CD14-positive monocyte (primary cell): Measurements from ENCODE around the gene FOXRED2. TPM values are rescaled to one million over a fixed set of nuclear protein-coding genes. Genes with fewer than 3 reads are reported as not detected.

ENCODE experiments used
- DNase-seq, 3 donors: peaks; one replicate each; pipeline ENCODE4 v3.0.0-alpha.2; 2011 to 2022
- H2AFZ ChIP-seq: 2 replicates; pipeline ENCODE4 v1.6.0; 2012; ENCODE audit warnings: mild to moderate bottlenecking, low read depth, low read length, inconsistent platforms; ENCODE audit not compliant: insufficient read depth, poor library complexity, severe bottlenecking
- H3K27ac ChIP-seq, 2 donors: 1 replicate in 1 of 2; 2 replicates in 1 of 2; pipeline ENCODE4 v1.5.1; 2012 to 2013; ENCODE audit warnings: low read length in 2 of 2, control low read depth in 1 of 2, inconsistent platforms in 1 of 2, low read depth in 1 of 2, mild to moderate bottlenecking in 1 of 2
- H3K27me3 ChIP-seq, 2 donors: one replicate each; pipeline versions ENCODE4 v1.6.0 to v1.6.1; 2011 to 2013; ENCODE audit warnings: low read length in 2 of 2; ENCODE audit not compliant: control insufficient read depth in 2 of 2, insufficient read depth in 2 of 2
- H3K36me3 ChIP-seq, 2 donors: replicated peaks in 1 of 2; 1 replicate in 1 of 2; 2 replicates in 1 of 2; pipeline versions ENCODE4 v1.5.1 to v1.6.1; 2012 to 2013; ENCODE audit warnings: low read length in 2 of 2, control low read depth in 1 of 2, inconsistent platforms in 1 of 2, mild to moderate bottlenecking in 1 of 2; ENCODE audit not compliant: insufficient read depth in 2 of 2, control insufficient read depth in 1 of 2
- H3K4me1 ChIP-seq, 2 donors: 1 replicate in 1 of 2; 2 replicates in 1 of 2; pipeline versions ENCODE4 v1.5.1 to v1.6.1; 2012 to 2013; ENCODE audit warnings: low read length in 2 of 2, control low read depth in 1 of 2, inconsistent platforms in 1 of 2, mild to moderate bottlenecking in 1 of 2, moderate library complexity in 1 of 2; ENCODE audit not compliant: insufficient read depth in 2 of 2, control insufficient read depth in 1 of 2
- H3K4me2 ChIP-seq: replicated peaks from 2 replicates; pipeline ENCODE3; 2012; ENCODE audit warnings: low read length, moderate library complexity, mild to moderate bottlenecking; ENCODE audit not compliant: poor library complexity, severe bottlenecking; ENCODE audit errors: extremely low read depth
- H3K4me3 ChIP-seq, 3 experiments: fragments of 200-600 bp in 1 of 3; sonication (generic) in 1 of 3; replicated peaks in 1 of 3; 1 replicate in 2 of 3; 2 replicates in 1 of 3; pipeline ENCODE4 v1.5.1; 2011 to 2013; ENCODE audit warnings: low read length in 3 of 3, mild to moderate bottlenecking in 3 of 3, control low read depth in 2 of 3, low read depth in 2 of 3, inconsistent platforms in 1 of 3, moderate library complexity in 1 of 3
- H3K79me2 ChIP-seq: 2 replicates; pipeline ENCODE4 v1.6.0; 2012; ENCODE audit warnings: mild to moderate bottlenecking, control low read depth, inconsistent platforms, low read length, moderate library complexity; ENCODE audit not compliant: insufficient read depth
- H3K9ac ChIP-seq: 2 replicates; pipeline ENCODE4 v1.6.0; 2017; ENCODE audit warnings: low read length, mild to moderate bottlenecking; ENCODE audit not compliant: insufficient read depth, poor library complexity, severe bottlenecking
- H3K9me3 ChIP-seq, 2 donors: replicated peaks in 1 of 2; 1 replicate in 1 of 2; 2 replicates in 1 of 2; pipeline versions ENCODE4 v1.5.1 to v1.6.1; 2012 to 2013; ENCODE audit warnings: low read length in 2 of 2, control low read depth in 1 of 2; ENCODE audit not compliant: control insufficient read depth in 1 of 2, insufficient read depth in 1 of 2
- H4K20me1 ChIP-seq: 2 replicates; pipeline ENCODE4 v1.6.0; 2012; ENCODE audit warnings: mild to moderate bottlenecking, low read length, control low read depth, moderate library complexity; ENCODE audit not compliant: insufficient read depth
- H3K27ac Mint-ChIP-seq, 7 donors: one replicate each; pipeline ENCODE4 v1.8.0; 2020; ENCODE audit warnings: mild to moderate bottlenecking in 7 of 7, mixed read lengths in 7 of 7, moderate library complexity in 6 of 7, inconsistent platforms in 2 of 7
- H3K27me3 Mint-ChIP-seq, 3 donors: one replicate each; pipeline ENCODE4 v1.8.0; 2021 to 2022; ENCODE audit warnings: low read depth in 3 of 3, mild to moderate bottlenecking in 3 of 3, mixed read lengths in 3 of 3, moderate library complexity in 3 of 3, inconsistent platforms in 1 of 3
- H3K36me3 Mint-ChIP-seq, 2 donors: one replicate each; pipeline ENCODE4 v1.8.0; 2020; ENCODE audit warnings: mixed read lengths in 2 of 2, inconsistent platforms in 1 of 2, mild to moderate bottlenecking in 1 of 2
- H3K4me1 Mint-ChIP-seq: one replicate; pipeline ENCODE4 v1.8.0; 2020; ENCODE audit warnings: mild to moderate bottlenecking, mixed read lengths
- H3K4me3 Mint-ChIP-seq, 2 donors: one replicate each; pipeline ENCODE4 v1.8.0; 2020; ENCODE audit warnings: mild to moderate bottlenecking in 2 of 2, mixed read lengths in 2 of 2, moderate library complexity in 1 of 2
- H3K9me3 Mint-ChIP-seq, 7 donors: one replicate each; pipeline ENCODE4 v1.8.0; 2020 to 2022; ENCODE audit warnings: mixed read lengths in 7 of 7, mild to moderate bottlenecking in 6 of 7, moderate library complexity in 6 of 7, inconsistent platforms in 2 of 7
- WGBS: methylation state at CpG from one replicate; pipeline ENCODE4 v1.1.5; 2013; ENCODE audit warnings: missing lambda C conversion rate; ENCODE audit not compliant: insufficient coverage; 5-methylcytosine and 5-hydroxymethylcytosine counted together
- intact Hi-C, 2 donors: fragments of 100-400 bp; cut with micrococcal nuclease; formaldehyde crosslinking; loops; one replicate each; pipeline versions ENCODE4 v1.15.0 to v1.15.1; 2023
- polyA plus RNA-seq, 3 donors: library from polyadenylated mRNA; depleted of rRNA in 1 of 3; unstranded in 2 of 3; stranded (reverse) in 1 of 3; fragments of 300-500 nt in 2 of 3; fragments of >200 nt in 1 of 3; fragmentation: Illumina TruSeq in 2 of 3; gene quantifications; 1 replicate in 2 of 3; 2 replicates in 1 of 3; pipeline ENCODE4 v1.2.3, GENCODE V29; 2012 to 2021
- TF ChIP-seq, protein P1 (sequence below): fragments of 200-600 bp; IDR thresholded peaks from one replicate; pipeline ENCODE4 v1.8.0; 2022; ENCODE audit warnings: antibody characterized with exemption, mild to moderate bottlenecking

Gene FOXRED2
- polyA plus RNA-seq, 3 donors: 1.5 to 2.0 (median 1.9) TPM

DNA sequence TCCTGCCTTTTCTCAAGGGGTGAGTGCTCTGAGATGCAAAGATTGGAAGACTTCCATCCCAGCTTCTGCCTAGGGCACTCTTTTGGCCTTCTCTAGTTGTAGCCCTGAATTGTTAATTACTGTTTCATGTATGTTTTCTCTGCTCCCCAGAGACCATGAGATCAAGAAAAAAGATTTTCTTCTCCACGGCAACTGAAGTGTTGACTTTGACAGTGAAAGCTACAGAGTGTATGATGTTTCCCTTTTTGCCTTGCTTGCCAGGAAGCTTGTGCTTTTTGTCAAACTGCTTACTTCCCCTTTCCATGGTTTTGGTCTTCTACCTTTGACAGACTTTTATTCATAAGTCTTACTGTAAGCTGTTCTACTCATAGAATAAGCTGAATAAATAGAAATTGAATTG lies 45.4 kb upstream of the FOXRED2 start:
- Histone ChIP-seq H4K20me1 (no peaks in the 10 kb centered on the region), H3K27ac (peak overlapping the region in 1 of 2 donors; percentile 48), H3K9ac (no peak overlapping the region), H3K4me1 (peaks cover 13 to 16% of the 10 kb centered on the region in 2 donors), H3K36me3 (no peaks in the 10 kb centered on the region), H2AFZ (no peak overlapping the region), H3K4me3 (no peak overlapping the region), H3K4me2 (peak overlapping the region; percentile 23), H3K79me2 (no peaks in the 10 kb centered on the region), H3K27me3 (peaks cover 0 to 4% of the 10 kb centered on the region in 2 donors), H3K9me3 (no peaks in the 10 kb centered on the region)
- WGBS: 0% methylated on average over 1 of the region's 1 CpG
- H3K27me3 Mint-ChIP-seq: peaks cover 7 to 15% (median 9%) of the 10 kb centered on the region in 3 donors
- no peaks in the 10 kb centered on the region for H3K36me3 Mint-ChIP-seq
- intact Hi-C loops: loop anchor here in 1 of 2 donors (10.0 kb wide), 1 partner anchor 443 kb away; no protein-coding TSS in a partner anchor
- peaks cover 0 to 4% (median 0%) of the 10 kb centered on the region in 7 donors for H3K9me3 Mint-ChIP-seq
- H3K4me1 Mint-ChIP-seq: peaks cover 17% of the 10 kb centered on the region
- peak; percentile 37 to 59 (median 57) for DNase-seq
- peak overlapping the region in 1 of 2 donors; percentile 67 for H3K4me3 Mint-ChIP-seq
- TF ChIP-seq, protein P1, sequence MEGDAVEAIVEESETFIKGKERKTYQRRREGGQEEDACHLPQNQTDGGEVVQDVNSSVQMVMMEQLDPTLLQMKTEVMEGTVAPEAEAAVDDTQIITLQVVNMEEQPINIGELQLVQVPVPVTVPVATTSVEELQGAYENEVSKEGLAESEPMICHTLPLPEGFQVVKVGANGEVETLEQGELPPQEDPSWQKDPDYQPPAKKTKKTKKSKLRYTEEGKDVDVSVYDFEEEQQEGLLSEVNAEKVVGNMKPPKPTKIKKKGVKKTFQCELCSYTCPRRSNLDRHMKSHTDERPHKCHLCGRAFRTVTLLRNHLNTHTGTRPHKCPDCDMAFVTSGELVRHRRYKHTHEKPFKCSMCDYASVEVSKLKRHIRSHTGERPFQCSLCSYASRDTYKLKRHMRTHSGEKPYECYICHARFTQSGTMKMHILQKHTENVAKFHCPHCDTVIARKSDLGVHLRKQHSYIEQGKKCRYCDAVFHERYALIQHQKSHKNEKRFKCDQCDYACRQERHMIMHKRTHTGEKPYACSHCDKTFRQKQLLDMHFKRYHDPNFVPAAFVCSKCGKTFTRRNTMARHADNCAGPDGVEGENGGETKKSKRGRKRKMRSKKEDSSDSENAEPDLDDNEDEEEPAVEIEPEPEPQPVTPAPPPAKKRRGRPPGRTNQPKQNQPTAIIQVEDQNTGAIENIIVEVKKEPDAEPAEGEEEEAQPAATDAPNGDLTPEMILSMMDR: no peak
- H3K27ac Mint-ChIP-seq: peak overlapping the region in 5 of 7 donors; percentile 11 to 84 (median 54)

DNA sequence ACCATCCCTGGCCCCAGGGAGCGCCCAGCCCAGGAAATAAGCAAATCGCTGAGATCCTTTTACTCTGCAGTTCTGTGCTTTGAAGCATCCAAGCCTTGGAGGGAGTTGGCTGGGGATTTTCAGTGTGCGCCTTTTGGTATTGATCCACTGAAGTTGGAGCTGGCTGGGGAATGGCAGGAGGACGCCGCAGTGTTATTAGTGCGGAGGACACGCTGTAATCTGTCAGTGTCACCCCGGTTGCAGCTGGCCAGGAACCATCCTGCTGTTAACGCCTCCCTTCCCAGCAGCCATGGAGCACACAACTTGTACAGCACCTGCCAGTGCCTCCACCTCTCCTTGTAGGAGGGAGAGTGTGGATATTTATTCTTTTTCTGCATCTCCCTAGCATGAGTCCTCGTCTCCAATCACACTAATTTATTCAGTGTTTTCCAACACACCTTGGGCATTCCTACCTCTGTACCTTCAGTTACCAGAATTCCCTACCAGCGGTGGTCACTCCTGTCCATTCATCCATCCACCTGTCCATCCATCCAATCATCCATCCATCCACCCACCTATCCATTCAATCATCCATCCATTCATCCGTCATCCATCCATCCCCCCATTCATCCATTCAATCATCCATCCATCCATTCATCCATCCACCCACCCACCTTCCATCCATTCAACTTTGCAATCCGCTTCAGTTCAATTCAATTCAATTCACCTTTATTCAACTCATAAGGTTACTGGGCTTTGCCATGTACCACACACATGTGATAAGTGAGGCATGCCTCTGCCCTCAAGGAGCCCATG lies 44.1 kb upstream of the FOXRED2 start:
- H3K27ac Mint-ChIP-seq: no peak overlapping the region
- no peak overlapping the region for H2AFZ ChIP-seq

More for the DNA sequence above, 44.1 kb upstream of the FOXRED2 start:
- no peak overlapping the region for H3K27ac ChIP-seq
- no peak for DNase-seq
- Mint-ChIP-seq H3K27me3 (peaks cover 3 to 11% (median 6%) of the 10 kb centered on the region in 3 donors), H3K36me3 (no peaks in the 10 kb centered on the region), H3K9me3 (peaks cover 0 to 2% (median 0%) of the 10 kb centered on the region in 7 donors), H3K4me3 (peak overlapping the region in 1 of 2 donors; percentile 9), H3K4me1 (peaks cover 21% of the 10 kb centered on the region)
- 94% methylated on average over 6 of the region's 13 CpGs for whole genome bisulfite sequencing
- H3K4me1 ChIP-seq: peaks cover 13 to 16% of the 10 kb centered on the region in 2 donors
- H3K9ac ChIP-seq: no peak overlapping the region
- H3K36me3 ChIP-seq: no peaks in the 10 kb centered on the region
- no peaks in the 10 kb centered on the region for H4K20me1 ChIP-seq
- no peak overlapping the region for H3K4me2 ChIP-seq
- intact Hi-C loops: loop anchor here in 1 of 2 donors (10.0 kb wide), 1 partner anchor 444 kb away; no protein-coding TSS in a partner anchor
- no peak overlapping the region for H3K4me3 ChIP-seq
- H3K27me3 ChIP-seq: peaks cover 0 to 4% of the 10 kb centered on the region in 2 donors
- TF ChIP-seq, protein P1: no peak
- no peaks in the 10 kb centered on the region for H3K79me2 ChIP-seq
- H3K9me3 ChIP-seq: no peaks in the 10 kb centered on the region
